ENCODE measurements around the gene MT1A. TPM values are rescaled to one million over a fixed set of nuclear protein-coding genes. Genes with fewer than 3 reads are reported as not detected.

The MT1A gene
- total and polyA plus RNA-seq, 2 donors: 244 TPM; not detected in 1

DNA sequence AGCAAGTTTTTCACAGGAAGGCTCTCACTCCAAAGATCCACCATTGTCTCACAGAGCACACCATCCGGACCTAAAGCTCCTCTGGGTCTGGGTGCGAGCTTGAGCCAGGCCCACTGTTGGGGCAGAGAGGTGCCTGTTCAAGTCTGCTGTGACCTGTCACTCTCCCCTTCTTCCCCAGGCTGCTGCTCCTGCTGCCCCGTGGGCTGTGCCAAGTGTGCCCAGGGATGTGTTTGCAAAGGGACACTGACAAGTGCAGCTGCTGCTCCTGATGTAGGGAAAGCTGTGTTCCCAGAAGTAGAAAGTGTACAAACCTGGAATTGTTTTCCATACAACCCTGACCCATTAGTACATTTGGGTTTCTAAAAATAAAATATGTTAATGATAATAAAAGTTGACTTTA is 39.0 kb downstream of the MT1A start:
- DNase-seq (ENCODE audit: extremely low spot score): no peak
- whole genome bisulfite sequencing: 76% methylated on average over 3 of the region's 3 CpGs
- Histone ChIP-seq H3K36me3 (ENCODE audit: insufficient read depth) (no peaks in the 10 kb centered on the region), H3K4me3 (ENCODE audit: low read depth, low read length) (no peak overlapping the region), H3K4me1 (ENCODE audit: insufficient read depth) (no peaks in the 10 kb centered on the region), H3K27ac (ENCODE audit: low read depth) (no peak overlapping the region)

- H3K27ac ChIP-seq (ENCODE audit: low read depth): no peak overlapping the region
- H3K4me3 ChIP-seq (ENCODE audit: low read depth, low read length): no peak overlapping the region
- H3K4me1 ChIP-seq (ENCODE audit: insufficient read depth): no peaks in the 10 kb centered on the region
- no peaks in the 10 kb centered on the region for H3K36me3 ChIP-seq (ENCODE audit: insufficient read depth)
- WGBS: 90% methylated on average over 3 of the region's 3 CpGs
- no peak for DNase-seq (ENCODE audit: extremely low spot score)
These were observed 40.7 kb downstream of the MT1A start for GRCh38 chr16:56679078-56679730.

GRCh38 chr16:56679818-56680217 is 41.4 kb downstream of the MT1A start:
- 85% methylated on average over 6 of the region's 6 CpGs for WGBS
- no peak for DNase-seq (ENCODE audit: extremely low spot score)
- no peaks in the 10 kb centered on the region for H3K4me1 ChIP-seq (ENCODE audit: insufficient read depth)
- no peaks in the 10 kb centered on the region for H3K36me3 ChIP-seq (ENCODE audit: insufficient read depth)
- H3K4me3 ChIP-seq (ENCODE audit: low read depth, low read length): no peak overlapping the region
- H3K27ac ChIP-seq (ENCODE audit: low read depth): no peak overlapping the region

DNA sequence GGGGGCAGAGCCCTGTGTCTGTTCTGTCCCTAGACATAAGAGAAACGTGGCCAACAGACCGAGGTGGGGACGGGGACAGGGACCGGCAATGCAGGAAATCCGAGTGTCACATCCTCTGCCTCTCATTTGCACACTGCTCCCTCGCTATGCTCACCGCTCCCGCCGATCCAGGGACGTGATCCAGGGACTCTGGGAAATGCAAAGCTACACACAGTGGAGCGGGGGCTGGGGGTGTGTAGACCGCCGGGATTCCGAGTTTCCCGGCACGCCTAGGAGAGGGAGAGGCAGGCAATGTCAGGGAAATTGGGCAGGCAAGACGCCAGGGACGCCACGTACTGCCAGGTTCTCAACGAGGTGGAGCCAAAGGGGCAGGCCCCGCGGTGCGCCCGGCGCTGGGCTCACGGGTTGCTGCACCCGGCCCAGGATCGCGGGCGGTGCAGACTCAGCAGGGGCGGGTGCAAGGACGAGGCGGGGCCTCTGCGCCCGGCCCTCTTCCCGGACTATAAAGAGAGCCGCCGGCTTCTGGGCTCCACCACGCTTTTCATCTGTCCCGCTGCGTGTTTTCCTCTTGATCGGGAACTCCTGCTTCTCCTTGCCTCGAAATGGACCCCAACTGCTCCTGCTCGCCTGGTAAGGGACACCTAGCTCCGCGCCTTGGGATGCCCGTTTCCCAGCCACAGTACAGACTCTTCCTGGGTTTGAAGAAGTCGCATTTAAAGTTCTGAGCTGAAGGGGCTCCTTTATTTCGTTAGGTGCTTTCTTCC is 43.7 kb downstream of the MT1A start, which contains the start of gene MT1X:
Gene MT1X, plus strand, starts transcription at position 532 of the 764 bp plus-strand sequence. Its CDS starts 71 bp downstream, at position 603.
- peak; percentile 67 for DNase-seq (ENCODE audit: extremely low spot score)
- 1% methylated on average over 49 of the region's 49 CpGs for WGBS
- H3K36me3 ChIP-seq (ENCODE audit: insufficient read depth): no peaks in the 10 kb centered on the region
- peak within 1 kb of the TSS; percentile 50 for H3K4me3 ChIP-seq (ENCODE audit: low read depth, low read length)
- no peaks in the 10 kb centered on the region for H3K4me1 ChIP-seq (ENCODE audit: insufficient read depth)
- H3K27ac ChIP-seq (ENCODE audit: low read depth): peak within 1 kb of the TSS; percentile 11

DNA sequence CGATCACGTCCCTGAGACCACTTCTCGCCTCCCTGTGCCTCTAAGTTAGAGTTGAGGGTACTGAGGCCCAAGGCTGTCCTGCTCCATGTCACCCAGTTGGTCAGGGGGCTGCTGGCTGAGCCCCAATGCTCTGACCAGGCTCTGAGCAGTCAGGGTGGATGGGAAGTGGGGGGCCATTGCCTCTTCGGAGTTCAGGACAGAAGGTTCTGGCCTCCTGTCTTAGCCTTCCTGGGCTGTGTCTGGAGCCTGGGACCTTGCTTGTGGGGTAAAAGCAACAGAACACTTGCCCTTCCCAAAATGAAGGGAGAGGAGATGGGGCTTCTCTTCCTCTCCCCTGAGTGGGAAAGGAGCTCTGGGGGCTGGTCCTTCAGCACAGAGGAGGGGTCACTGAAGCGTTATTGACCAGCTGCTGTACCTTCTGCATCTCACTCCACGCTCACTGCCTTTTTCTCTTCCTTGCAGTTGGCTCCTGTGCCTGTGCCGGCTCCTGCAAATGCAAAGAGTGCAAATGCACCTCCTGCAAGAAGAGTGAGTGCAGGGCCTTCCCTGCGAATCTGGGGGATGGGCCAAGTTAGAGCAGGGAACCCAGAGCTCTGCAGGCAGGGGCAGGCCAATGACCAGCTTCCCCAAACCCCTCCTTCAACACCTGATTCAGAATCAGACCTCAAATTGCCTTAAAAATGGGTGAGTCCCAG is 44.4 kb downstream of the MT1A start:
- no peaks in the 10 kb centered on the region for H3K4me1 ChIP-seq (ENCODE audit: insufficient read depth)
- H3K27ac ChIP-seq (ENCODE audit: low read depth): no peak overlapping the region
- H3K36me3 ChIP-seq (ENCODE audit: insufficient read depth): no peaks in the 10 kb centered on the region
- WGBS: 46% methylated on average over 8 of the region's 8 CpGs
- H3K4me3 ChIP-seq (ENCODE audit: low read depth, low read length): peak overlapping the region; percentile 50
- DNase-seq (ENCODE audit: extremely low spot score): no peak

DNA sequence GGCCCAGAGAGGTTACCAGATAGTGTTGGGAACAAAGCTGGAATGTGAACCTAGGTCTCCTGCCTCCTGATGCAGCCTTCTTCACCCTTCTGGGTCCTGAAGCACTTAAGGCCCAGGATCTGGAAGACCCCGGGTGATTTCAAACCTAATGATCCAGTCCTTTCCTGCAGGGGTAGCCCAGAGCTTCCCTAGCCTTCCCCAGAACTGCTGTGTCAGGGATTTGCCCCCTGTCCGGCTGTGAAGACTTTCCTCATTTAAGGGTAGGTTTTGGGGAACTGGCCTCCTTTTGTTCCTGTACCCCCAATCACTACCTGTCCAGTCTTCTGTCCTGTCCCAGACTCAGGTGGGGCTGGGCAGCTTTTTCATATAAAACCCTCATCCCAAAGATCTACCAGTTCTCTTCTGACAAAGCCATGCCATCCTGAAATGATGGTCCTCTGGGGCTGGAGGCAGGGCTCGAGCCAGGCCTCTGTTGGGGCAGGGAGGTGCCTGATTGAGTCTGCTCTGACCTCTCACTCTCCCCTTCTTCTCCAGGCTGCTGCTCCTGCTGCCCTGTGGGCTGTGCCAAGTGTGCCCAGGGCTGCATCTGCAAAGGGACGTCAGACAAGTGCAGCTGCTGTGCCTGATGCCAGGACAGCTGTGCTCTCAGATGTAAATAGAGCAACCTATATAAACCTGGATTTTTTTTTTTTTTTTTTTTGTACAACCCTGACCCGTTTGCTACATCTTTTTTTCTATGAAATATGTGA is 45.1 kb downstream of the MT1A start:
- Histone ChIP-seq H3K36me3 (ENCODE audit: insufficient read depth) (no peaks in the 10 kb centered on the region), H3K4me3 (ENCODE audit: low read depth, low read length) (peak overlapping the region; percentile 50), H3K27ac (ENCODE audit: low read depth) (no peak overlapping the region), H3K4me1 (ENCODE audit: insufficient read depth) (no peaks in the 10 kb centered on the region)
- DNase-seq (ENCODE audit: extremely low spot score): no peak
- 86% methylated on average over 5 of the region's 5 CpGs for WGBS

GRCh38 chr16:56684256-56684925 is 45.9 kb downstream of the MT1A start:
- H3K36me3 ChIP-seq (ENCODE audit: insufficient read depth): no peaks in the 10 kb centered on the region
- no peak for DNase-seq (ENCODE audit: extremely low spot score)
- H3K4me3 ChIP-seq (ENCODE audit: low read depth, low read length): no peak overlapping the region
- 74% methylated on average over 4 of the region's 4 CpGs for WGBS
- no peak overlapping the region for H3K27ac ChIP-seq (ENCODE audit: low read depth)
- H3K4me1 ChIP-seq (ENCODE audit: insufficient read depth): no peaks in the 10 kb centered on the region

DNA sequence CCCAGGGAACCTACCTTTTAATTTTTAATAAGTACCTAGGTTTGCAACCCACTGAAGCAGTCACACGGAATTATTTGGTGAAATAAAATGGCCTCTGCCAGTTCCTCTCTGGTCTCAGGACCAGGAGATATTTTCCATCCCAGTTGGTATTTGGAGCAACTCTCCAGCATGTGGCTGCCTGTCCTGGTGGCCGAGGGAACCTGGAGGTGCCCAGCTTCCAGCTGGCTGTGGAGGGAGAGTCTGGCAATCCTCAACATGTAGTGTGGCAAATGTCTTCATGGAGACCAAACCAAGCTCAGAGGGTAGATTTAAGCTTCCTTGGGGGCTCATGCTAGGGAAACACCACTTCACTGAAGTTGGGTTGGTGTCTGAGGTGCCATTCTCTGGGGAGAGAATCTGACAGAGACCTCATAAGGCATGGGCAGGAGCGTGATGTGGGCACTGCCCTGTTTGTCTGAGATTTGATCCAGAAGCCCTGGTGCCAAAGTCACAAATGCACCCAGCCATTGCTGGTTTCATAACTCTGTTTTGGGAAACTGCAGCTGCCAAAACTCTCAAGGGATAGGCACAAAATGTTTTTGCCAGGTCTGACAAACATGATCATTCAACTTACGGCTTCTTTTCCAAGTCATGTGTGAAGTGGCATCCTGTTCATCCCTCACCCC is 46.6 kb downstream of the MT1A start:
- WGBS: 92% methylated on average over 4 of the region's 4 CpGs
- Histone ChIP-seq H3K4me1 (ENCODE audit: insufficient read depth) (no peaks in the 10 kb centered on the region), H3K27ac (ENCODE audit: low read depth) (no peak overlapping the region), H3K4me3 (ENCODE audit: low read depth, low read length) (no peak overlapping the region), H3K36me3 (ENCODE audit: insufficient read depth) (no peaks in the 10 kb centered on the region)
- DNase-seq (ENCODE audit: extremely low spot score): no peak

DNA sequence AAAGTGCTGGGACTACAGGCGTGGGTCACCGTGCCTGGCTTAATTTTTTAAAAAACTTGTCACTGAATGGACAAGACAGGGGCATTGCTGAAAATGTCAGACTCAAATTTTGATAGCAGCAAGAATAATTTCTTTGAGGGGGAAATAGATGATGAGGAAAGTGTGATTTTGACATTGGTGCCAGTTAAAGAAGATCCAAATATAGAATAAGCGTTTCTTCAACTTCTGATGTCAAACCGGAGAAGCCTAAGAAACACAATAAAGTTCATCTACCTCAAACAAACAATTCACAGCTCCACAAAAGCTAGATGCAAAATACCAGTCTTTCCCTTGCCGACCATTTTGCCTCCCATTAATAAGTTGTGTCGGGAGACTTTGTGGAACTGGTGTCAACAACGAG is 48.3 kb downstream of the MT1A start:
- Histone ChIP-seq H3K36me3 (ENCODE audit: insufficient read depth) (no peaks in the 10 kb centered on the region), H3K27ac (ENCODE audit: low read depth) (no peak overlapping the region), H3K4me3 (ENCODE audit: low read depth, low read length) (no peak overlapping the region), H3K4me1 (ENCODE audit: insufficient read depth) (no peaks in the 10 kb centered on the region)
- WGBS: 96% methylated on average over 7 of the region's 7 CpGs
- DNase-seq (ENCODE audit: extremely low spot score): no peak

DNA sequence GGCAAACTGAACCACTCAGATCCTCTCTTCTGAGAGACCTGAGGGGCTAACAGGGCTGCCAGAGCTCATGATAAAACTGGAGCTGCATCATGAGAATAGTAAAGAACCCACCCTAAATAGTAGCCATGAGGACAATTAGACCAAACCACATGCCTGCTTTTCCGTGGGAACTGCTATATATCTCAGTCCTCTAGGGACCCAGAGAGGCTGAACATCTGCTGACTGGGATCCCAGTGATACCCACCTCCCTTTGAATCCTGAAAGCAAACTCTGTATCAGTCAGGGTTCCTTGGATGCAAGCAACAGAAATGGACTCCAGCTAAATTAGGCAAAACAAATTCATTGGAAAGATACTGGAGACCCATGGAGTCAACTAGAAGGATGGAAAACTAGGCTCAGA is 50.3 kb downstream of the MT1A start:
- H3K4me1 ChIP-seq (ENCODE audit: insufficient read depth): no peaks in the 10 kb centered on the region
- H3K4me3 ChIP-seq (ENCODE audit: low read depth, low read length): no peak overlapping the region
- H3K36me3 ChIP-seq (ENCODE audit: insufficient read depth): no peaks in the 10 kb centered on the region
- 64% methylated on average over 1 of the region's 1 CpG for WGBS
- no peak overlapping the region for H3K27ac ChIP-seq (ENCODE audit: low read depth)
- no peak for DNase-seq (ENCODE audit: extremely low spot score)

DNA sequence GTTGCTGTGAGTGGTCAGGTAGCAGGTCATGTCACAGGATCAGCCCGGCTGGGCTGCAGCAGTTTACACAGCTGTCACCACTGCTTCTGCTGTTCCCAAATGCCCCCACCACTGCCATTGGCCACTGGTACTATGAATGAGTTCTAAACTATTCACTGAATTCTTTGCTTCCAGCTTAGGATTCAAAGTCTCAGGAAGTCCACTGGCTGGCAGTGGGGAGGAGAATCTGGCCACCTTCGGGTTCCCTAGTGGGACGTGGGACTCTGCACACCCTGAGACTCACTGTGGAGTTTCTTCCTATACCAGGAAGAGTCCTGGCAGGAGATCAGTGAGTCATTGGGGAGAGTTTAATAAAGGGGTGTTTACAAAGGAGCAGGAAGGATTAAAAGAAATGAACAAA is 50.7 kb downstream of the MT1A start:
- no peaks in the 10 kb centered on the region for H3K36me3 ChIP-seq (ENCODE audit: insufficient read depth)
- no peak overlapping the region for H3K27ac ChIP-seq (ENCODE audit: low read depth)
- WGBS: 67% methylated on average over 3 of the region's 3 CpGs
- no peak overlapping the region for H3K4me3 ChIP-seq (ENCODE audit: low read depth, low read length)
- H3K4me1 ChIP-seq (ENCODE audit: insufficient read depth): no peaks in the 10 kb centered on the region
- no peak for DNase-seq (ENCODE audit: extremely low spot score)
